A673 (cell line): ENCODE data around the gene CREB5. TPM values are rescaled to one million over a fixed set of nuclear protein-coding genes. Genes with fewer than 3 reads are reported as not detected.
"Not testable (repeated sequence)": the region's sequence is repeated elsewhere in the genome, so short reads cannot be mapped to it uniquely, and the experiment has no call there.

Experiments
- BruUV-seq: library from RNA; stranded (reverse); fragments of 400-500 nt; replicated peaks from 2 replicates; lab custom pipeline; 2021; lab: Mats Ljungman, UMichigan
- CTCF ChIA-PET: fragments of 300-600 bp; sonication (Branson Sonifier 250); formaldehyde crosslinking; loops from one replicate; lab custom pipeline; 2022; ENCODE audit warnings: antibody characterized with exemption; lab: Charles Lee
- POLR2A ChIA-PET: fragments of 300-600 bp; sonication (Branson Sonifier 250); formaldehyde crosslinking; loops from one replicate; lab custom pipeline; 2022; ENCODE audit warnings: antibody characterized with exemption; ENCODE audit not compliant: low non-redundant PET; lab: Charles Lee
- DNase-seq: peaks from one replicate; pipeline ENCODE4 v3.0.0-alpha.2; 2015; ENCODE audit warnings: low spot score
- H3K27ac ChIP-seq: fragments of 200-600 bp; sonication (generic); 2 replicates; pipeline ENCODE4 v1.5.1; 2016; ENCODE audit warnings: mixed run types, low read depth, mild to moderate bottlenecking, mixed read lengths, antibody characterized with exemption, low read length; ENCODE audit not compliant: poor library complexity, severe bottlenecking
- H3K27me3 ChIP-seq: fragments of 200-600 bp; sonication (generic); replicated peaks from 2 replicates; pipeline ENCODE4 v1.6.1; 2017; ENCODE audit warnings: mixed run types, low read depth, mild to moderate bottlenecking, mixed read lengths, antibody characterized with exemption, low read length; ENCODE audit not compliant: insufficient read depth, poor library complexity
- H3K36me3 ChIP-seq: fragments of 200-600 bp; sonication (generic); 2 replicates; pipeline ENCODE4 v1.6.1; 2016; ENCODE audit warnings: mixed run types, mild to moderate bottlenecking, mixed read lengths, antibody characterized with exemption, low read length; ENCODE audit not compliant: insufficient read depth, poor library complexity, severe bottlenecking
- H3K4me1 ChIP-seq: fragments of 200-600 bp; sonication (generic); 2 replicates; pipeline ENCODE4 v1.6.1; 2017; ENCODE audit warnings: mixed run types, mild to moderate bottlenecking, mixed read lengths, antibody characterized with exemption, low read length; ENCODE audit not compliant: insufficient read depth, poor library complexity, severe bottlenecking
- H3K4me3 ChIP-seq: fragments of 200-600 bp; sonication (generic); 2 replicates; pipeline ENCODE4 v1.5.1; 2016; ENCODE audit warnings: low read depth, mixed run types, mild to moderate bottlenecking, mixed read lengths, low read length; ENCODE audit not compliant: poor library complexity, severe bottlenecking
- H3K9me3 ChIP-seq: fragments of 200-600 bp; sonication (generic); 2 replicates; pipeline ENCODE4 v1.6.1; 2016; ENCODE audit warnings: mixed run types, low read depth, mild to moderate bottlenecking, mixed read lengths, antibody characterized with exemption, low read length; ENCODE audit not compliant: poor library complexity, severe bottlenecking
- EZH2 ChIP-seq: fragments of 200-600 bp; sonication (generic); IDR thresholded peaks from 2 replicates; pipeline ENCODE4 v1.6.1; 2017; ENCODE audit warnings: borderline replicate concordance, low read depth, mild to moderate bottlenecking, mixed read lengths, antibody characterized with exemption, low read length; ENCODE audit not compliant: poor library complexity, severe bottlenecking
- intact Hi-C: fragments of 100-400 bp; cut with micrococcal nuclease; formaldehyde crosslinking; loops from one replicate; pipeline ENCODE4 v1.10.0; 2022; ENCODE audit not compliant: unreplicated experiment
- total RNA-seq: library from RNA; stranded (reverse); gene quantifications from 2 replicates; pipeline ENCODE4 v1.2.3, GENCODE V29; 2021
- TF ChIP-seq, protein P1 (sequence below): fragments of 300-800, 200-600 bp; sonication (generic); conservative IDR thresholded peaks from 2 replicates; pipeline ENCODE4 v1.5.1; 2017; ENCODE audit warnings: low read depth, mild to moderate bottlenecking, antibody characterized with exemption, low read length, moderate library complexity, mixed read lengths

CREB5 gene
- total RNA-seq, 1 experiment from 2014 or later, result 10.3 TPM

DNA sequence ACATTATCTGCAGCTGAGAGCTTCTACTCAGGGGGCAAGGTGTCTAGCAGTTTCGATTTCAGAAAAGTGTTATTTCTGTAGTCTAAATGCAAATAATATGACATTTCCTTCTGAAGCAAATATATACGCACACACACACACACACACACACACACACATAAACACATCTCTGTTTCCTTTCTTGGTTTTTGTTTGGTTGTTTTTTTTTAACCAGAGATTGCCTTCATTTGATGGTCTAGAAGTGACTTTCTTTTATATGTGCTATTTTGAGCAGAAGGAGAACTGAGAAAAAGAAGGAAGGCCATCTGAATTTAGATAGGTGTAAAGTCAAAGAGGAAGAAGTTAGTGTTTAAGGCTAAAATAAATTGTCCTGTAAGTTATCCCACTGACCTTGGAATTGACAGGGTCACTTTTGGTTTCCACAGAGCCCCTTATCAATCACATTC, 403.6 kb downstream of the CREB5 start:
- ChIA-PET CTCF (no interaction called here), POLR2A (no interaction called here)
- no TSS peak for BruUV-seq
- no peaks in the 10 kb centered on the region for H3K27me3 ChIP-seq
- no peak overlapping the region for H3K27ac ChIP-seq
- TF ChIP-seq EZH2, result no peak
- TF ChIP-seq, protein P1, sequence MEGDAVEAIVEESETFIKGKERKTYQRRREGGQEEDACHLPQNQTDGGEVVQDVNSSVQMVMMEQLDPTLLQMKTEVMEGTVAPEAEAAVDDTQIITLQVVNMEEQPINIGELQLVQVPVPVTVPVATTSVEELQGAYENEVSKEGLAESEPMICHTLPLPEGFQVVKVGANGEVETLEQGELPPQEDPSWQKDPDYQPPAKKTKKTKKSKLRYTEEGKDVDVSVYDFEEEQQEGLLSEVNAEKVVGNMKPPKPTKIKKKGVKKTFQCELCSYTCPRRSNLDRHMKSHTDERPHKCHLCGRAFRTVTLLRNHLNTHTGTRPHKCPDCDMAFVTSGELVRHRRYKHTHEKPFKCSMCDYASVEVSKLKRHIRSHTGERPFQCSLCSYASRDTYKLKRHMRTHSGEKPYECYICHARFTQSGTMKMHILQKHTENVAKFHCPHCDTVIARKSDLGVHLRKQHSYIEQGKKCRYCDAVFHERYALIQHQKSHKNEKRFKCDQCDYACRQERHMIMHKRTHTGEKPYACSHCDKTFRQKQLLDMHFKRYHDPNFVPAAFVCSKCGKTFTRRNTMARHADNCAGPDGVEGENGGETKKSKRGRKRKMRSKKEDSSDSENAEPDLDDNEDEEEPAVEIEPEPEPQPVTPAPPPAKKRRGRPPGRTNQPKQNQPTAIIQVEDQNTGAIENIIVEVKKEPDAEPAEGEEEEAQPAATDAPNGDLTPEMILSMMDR, result no peak
- H3K4me3 ChIP-seq, result no peak overlapping the region
- intact Hi-C loops, result no loop called here
- H3K4me1 ChIP-seq, result no peaks in the 10 kb centered on the region
- no peaks in the 10 kb centered on the region for H3K9me3 ChIP-seq
- no peak for DNase-seq
- no peaks in the 10 kb centered on the region for H3K36me3 ChIP-seq

DNA sequence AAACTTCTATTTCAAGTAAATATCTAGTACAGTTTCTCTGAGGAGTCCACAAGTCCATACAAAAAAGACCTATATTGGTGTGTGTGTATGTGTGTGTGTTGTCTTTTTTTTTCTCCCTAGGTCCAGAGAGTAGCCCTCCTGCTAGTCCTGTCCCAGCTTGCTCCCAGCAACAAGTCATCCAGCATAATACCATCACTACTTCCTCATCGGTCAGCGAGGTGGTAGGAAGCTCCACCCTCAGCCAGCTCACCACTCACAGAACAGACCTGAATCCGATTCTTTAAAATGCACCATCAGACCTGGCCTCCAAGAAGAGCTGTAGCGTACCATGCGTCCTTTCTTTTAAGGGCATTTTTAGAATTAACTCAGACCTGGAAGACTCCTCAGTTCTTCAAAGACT, 406.7 kb downstream of the CREB5 start:
- Histone ChIP-seq H3K27ac (no peak overlapping the region), H3K36me3 (no peaks in the 10 kb centered on the region), H3K4me1 (no peaks in the 10 kb centered on the region), H3K4me3 (no peak overlapping the region), H3K27me3 (no peaks in the 10 kb centered on the region), H3K9me3 (no peaks in the 10 kb centered on the region)
- ChIA-PET CTCF (no interaction called here), POLR2A (interaction anchor here (0.6 kb wide), 1 partner anchor 29 kb away, joined by 6 read pairs; no protein-coding TSS in a partner anchor)
- no peak for TF ChIP-seq EZH2
- TF ChIP-seq, protein P1, result no peak
- no peak for DNase-seq
- intact Hi-C loops, result no loop called here
- BruUV-seq, result no TSS peak

DNA sequence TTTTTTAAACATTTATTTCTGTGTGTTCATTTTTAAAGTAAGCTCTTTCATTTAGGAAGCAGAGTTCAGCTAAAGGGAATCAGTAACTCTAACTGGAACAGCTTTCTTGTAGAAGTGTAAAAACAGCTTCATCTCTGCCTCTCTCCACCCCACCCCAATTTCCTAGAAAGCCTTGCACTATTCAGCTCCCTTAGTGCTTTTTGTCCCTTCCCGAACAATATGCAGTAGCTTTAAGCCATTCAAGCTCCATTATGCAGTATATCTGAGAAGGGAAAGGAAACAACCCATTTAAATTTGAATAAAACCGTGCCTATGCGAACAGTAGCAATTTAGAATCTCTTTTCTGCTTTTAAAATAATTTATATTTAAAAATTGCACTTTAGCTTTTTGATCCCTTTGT, 411.3 kb downstream of the CREB5 start:
- H3K36me3 ChIP-seq, result no peaks in the 10 kb centered on the region
- intact Hi-C loops, result no loop called here
- TF ChIP-seq, protein P1, result no peak
- TF ChIP-seq EZH2, result no peak
- POLR2A ChIA-PET, result no interaction called here
- no peak for DNase-seq
- H3K9me3 ChIP-seq, result no peaks in the 10 kb centered on the region
- H3K27ac ChIP-seq, result no peak overlapping the region
- no TSS peak for BruUV-seq
- CTCF ChIA-PET, result no interaction called here
- H3K4me3 ChIP-seq, result no peak overlapping the region
- H3K4me1 ChIP-seq, result no peaks in the 10 kb centered on the region
- no peaks in the 10 kb centered on the region for H3K27me3 ChIP-seq

DNA sequence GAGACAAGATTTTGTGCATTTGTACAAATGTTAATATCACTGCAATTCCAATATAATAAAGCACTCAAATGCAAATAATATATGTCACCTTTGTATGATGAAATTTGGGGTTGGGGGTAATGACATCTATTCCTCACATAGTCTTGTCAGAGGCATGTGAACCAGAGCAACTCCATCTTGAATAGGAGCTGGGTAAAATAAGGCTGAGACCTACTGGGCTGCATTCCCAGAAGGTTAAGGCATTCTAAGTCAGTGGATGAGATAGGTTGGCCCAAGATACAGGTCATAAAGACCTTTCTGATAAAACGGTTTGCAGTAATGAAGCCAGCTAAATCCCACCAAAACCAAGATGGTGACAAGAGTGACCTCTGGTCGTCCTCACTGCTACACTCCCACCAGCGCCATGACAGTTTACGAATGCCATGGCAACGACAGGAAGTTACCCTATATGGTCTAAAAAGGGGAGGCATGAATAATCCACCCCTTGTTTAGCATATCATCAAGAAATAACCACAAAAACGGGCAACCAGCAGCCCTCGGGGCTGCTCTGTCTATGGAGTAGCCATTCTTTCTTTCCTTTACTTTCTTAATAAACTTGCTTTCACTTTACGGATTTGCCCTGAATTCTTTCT, 413.6 kb downstream of the CREB5 start:
- BruUV-seq, CTCF ChIA-PET, H3K36me3 ChIP-seq, DNase-seq, H3K9me3 ChIP-seq, H3K4me1 ChIP-seq, H3K27ac ChIP-seq, intact Hi-C loops, H3K27me3 ChIP-seq, H3K4me3 ChIP-seq, POLR2A ChIA-PET: not testable (repeated sequence)
